HepG2 (cell line): ENCODE results near the gene C1orf35.

Experiments used
- EP300 ChIP-seq, 3 experiments: sonication (generic) in 1 of 3; formaldehyde crosslinking in 1 of 3; IDR thresholded peaks; 2 replicates each; pipeline versions ENCODE4 v1.5.1 to v1.6.1; 2011 to 2020; ENCODE audit warnings: low read depth in 2 of 3, low read length in 2 of 3, borderline replicate concordance in 1 of 3, improper control_type of control experiment in 1 of 3, mild to moderate bottlenecking in 1 of 3, missing genetic modification reagents in 1 of 3, moderate library complexity in 1 of 3
- NFE2L1 ChIP-seq: sonication (generic); formaldehyde crosslinking; IDR thresholded peaks from 2 replicates; pipeline ENCODE4 v1.4.0; 2020; ENCODE audit warnings: missing genetic modification reagents, mild to moderate bottlenecking, borderline replicate concordance
- ZBTB7B ChIP-seq: sonication (generic); formaldehyde crosslinking; IDR thresholded peaks from 2 replicates; pipeline ENCODE4 v1.4.0; 2020; ENCODE audit warnings: missing genetic modification reagents
- ZNF367 ChIP-seq: sonication (generic); formaldehyde crosslinking; IDR thresholded peaks from 2 replicates; pipeline ENCODE4 v1.4.0; 2020; ENCODE audit warnings: missing genetic modification reagents, borderline replicate concordance
- ZNF629 ChIP-seq: sonication (generic); formaldehyde crosslinking; conservative IDR thresholded peaks from 2 replicates; pipeline ENCODE4 v1.5.0; 2020; ENCODE audit warnings: missing genetic modification reagents

DNA sequence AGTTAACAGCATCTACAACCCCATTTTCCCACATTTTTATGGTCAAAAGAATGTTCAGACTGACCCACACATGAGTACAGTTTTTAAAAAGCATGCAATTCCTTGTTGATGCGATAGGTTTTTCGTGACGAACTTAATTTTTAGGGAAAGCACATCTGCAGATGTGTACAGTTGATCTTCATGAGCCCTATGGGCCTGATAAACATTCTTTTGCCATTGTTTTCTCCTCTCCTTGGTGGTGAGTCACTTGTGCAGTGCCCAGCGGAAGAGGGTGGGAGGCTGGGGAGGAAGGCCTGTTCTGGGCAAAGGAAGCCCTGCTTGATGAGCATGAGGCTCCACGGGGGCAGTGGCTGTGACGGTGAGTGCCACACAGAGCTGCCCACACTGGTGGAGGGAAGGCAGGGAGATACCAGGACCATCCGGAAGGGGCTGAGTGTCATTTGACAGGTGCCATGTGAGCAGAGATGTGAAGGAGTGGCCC lies 15.3 kb downstream of the C1orf35 start:
- TF ChIP-seq ZNF367 (CRISPR knock-in tag), result no peak
- TF ChIP-seq ZBTB7B (CRISPR knock-in tag), result no peak
- TF ChIP-seq NFE2L1, result no peak
- TF ChIP-seq ZNF629, result no peak
- TF ChIP-seq EP300 (IDR thresholded peaks at IDR 0.05; ENCODE audit: low read depth in 2 of 2, low read length in 2 of 2), result no peak
- no peak for TF ChIP-seq EP300 (CRISPR knock-in tag; IDR thresholded peaks at IDR 0.05; ENCODE audit: borderline replicate concordance)
